Endothelial cell of umbilical vein (primary cell): ENCODE measurements around the gene RNH1. TPM values are rescaled to one million over a fixed set of nuclear protein-coding genes. Genes with fewer than 3 reads are reported as not detected.

ENCODE experiments used
- BruUV-seq: library from RNA; stranded (reverse); fragments of 400-500 nt; replicated peaks from 2 replicates; lab custom pipeline; 2021; lab: Mats Ljungman, UMichigan
- CTCF ChIA-PET: fragments of 300-600, 350-600 bp; sonication (Branson Sonifier 250); formaldehyde crosslinking; loops from one replicate; lab custom pipeline; 2021; ENCODE audit warnings: antibody characterized with exemption, inconsistent platforms; lab: Charles Lee
- POLR2A ChIA-PET: fragments of 300-600, 350-600 bp; sonication (Branson Sonifier 250); formaldehyde crosslinking; loops from one replicate; lab custom pipeline; 2021; ENCODE audit warnings: antibody characterized with exemption, inconsistent platforms; lab: Charles Lee
- DNase-seq: peaks from one replicate; pipeline ENCODE4 v3.0.0-alpha.2; 2011; ENCODE audit warnings: low read depth, low spot score
- FAIRE-seq: peaks from 2 replicates; lab custom pipeline; 2011; peaks lifted over from hg19 to GRCh38; lab: Jason Lieb, UNC
- H2AFZ ChIP-seq: 2 replicates; pipeline ENCODE4 v1.6.0; 2012; ENCODE audit warnings: low read depth, low read length, control low read depth, inconsistent platforms
- H3K27ac ChIP-seq: 2 replicates; pipeline ENCODE4 v1.5.1; 2011; ENCODE audit warnings: low read depth, mild to moderate bottlenecking, control low read depth, low read length, moderate library complexity; ENCODE audit not compliant: insufficient read depth
- H3K27me3 ChIP-seq, 2 experiments: 2 replicates each; pipeline versions ENCODE4 v1.6.0 to v1.6.1; 2011; ENCODE audit warnings: low read length in 2 of 2, mixed read lengths in 1 of 2; ENCODE audit not compliant: control insufficient read depth in 2 of 2, insufficient read depth in 2 of 2
- H3K36me3 ChIP-seq, 2 experiments: 2 replicates in 1 of 2; 3 replicates in 1 of 2; pipeline ENCODE4 v1.5.1; 2011; ENCODE audit warnings: low read length in 2 of 2, mild to moderate bottlenecking in 1 of 2, moderate library complexity in 1 of 2; ENCODE audit not compliant: control insufficient read depth in 2 of 2, insufficient read depth in 2 of 2; ENCODE audit errors: extremely low read depth in 1 of 2
- H3K4me1 ChIP-seq: 3 replicates; pipeline ENCODE4 v1.5.1; 2011; ENCODE audit warnings: mild to moderate bottlenecking, low read length; ENCODE audit not compliant: control insufficient read depth, insufficient read depth; ENCODE audit errors: extremely low read depth
- H3K4me2 ChIP-seq: 2 replicates; pipeline ENCODE4 v1.6.1; 2011; ENCODE audit warnings: low read length, control low read depth, mixed read lengths; ENCODE audit not compliant: insufficient read depth
- H3K4me3 ChIP-seq, 3 experiments: fragments of 200-600 bp in 1 of 3; sonication (generic), shearing (Covaris generic) in 1 of 3; replicated peaks in 1 of 3; 2 replicates each; pipeline ENCODE4 v1.5.1; 2011 to 2016; ENCODE audit warnings: control low read depth in 3 of 3, low read length in 3 of 3, mild to moderate bottlenecking in 2 of 3, inconsistent platforms in 1 of 3, low read depth in 1 of 3, moderate library complexity in 1 of 3; ENCODE audit not compliant: insufficient read depth in 1 of 3
- H3K79me2 ChIP-seq: 2 replicates; pipeline ENCODE4 v1.6.0; 2012; ENCODE audit warnings: low read length, inconsistent platforms; ENCODE audit not compliant: control insufficient read depth, insufficient read depth
- H3K9ac ChIP-seq: replicated peaks from 2 replicates; pipeline ENCODE3; 2011; ENCODE audit warnings: low read length, control low read depth; ENCODE audit not compliant: insufficient read depth; ENCODE audit errors: extremely low read depth
- H3K9me1 ChIP-seq: replicated peaks from 3 replicates; pipeline ENCODE4 v1.6.0; 2011; ENCODE audit warnings: mild to moderate bottlenecking, low read length; ENCODE audit not compliant: control insufficient read depth, insufficient read depth; ENCODE audit errors: extremely low read depth
- H3K9me3 ChIP-seq: replicated peaks from 2 replicates; pipeline ENCODE4 v1.5.1; 2012; ENCODE audit warnings: low read length, inconsistent platforms; ENCODE audit not compliant: control insufficient read depth, insufficient read depth
- H4K20me1 ChIP-seq: replicated peaks from 2 replicates; pipeline ENCODE3; 2011; ENCODE audit warnings: mild to moderate bottlenecking, low read length; ENCODE audit not compliant: control insufficient read depth, insufficient read depth; ENCODE audit errors: extremely low read depth
- CTCF ChIP-seq, 2 donors: IDR thresholded peaks; 1 replicate in 1 of 2; 2 replicates in 1 of 2; pipeline ENCODE4 v1.5.1; 2011; ENCODE audit warnings: low read length in 2 of 2, mild to moderate bottlenecking in 2 of 2, moderate library complexity in 2 of 2, control low read depth in 1 of 2, inconsistent platforms in 1 of 2, low read depth in 1 of 2; ENCODE audit not compliant: insufficient read depth in 1 of 2; ENCODE audit errors: extremely low read depth in 1 of 2
- EZH2 ChIP-seq: IDR thresholded peaks from 2 replicates; pipeline ENCODE4 v1.6.1; 2012; ENCODE audit warnings: borderline replicate concordance, low read depth, mild to moderate bottlenecking, moderate library complexity, low read length, inconsistent platforms; ENCODE audit not compliant: severe bottlenecking
- FOS ChIP-seq: IDR thresholded peaks from 2 replicates; pipeline ENCODE4 v1.6.1; 2011; ENCODE audit warnings: mild to moderate bottlenecking, low read length, moderate library complexity, borderline replicate concordance; ENCODE audit not compliant: insufficient read depth
- GATA2 ChIP-seq: IDR thresholded peaks from 2 replicates; pipeline ENCODE4 v1.7.0; 2011; ENCODE audit warnings: low read depth, mild to moderate bottlenecking, moderate library complexity, mixed read lengths, low read length; ENCODE audit not compliant: insufficient read length, insufficient read depth
- JUN ChIP-seq: IDR thresholded peaks from 2 replicates; pipeline ENCODE4 v1.6.1; 2011; ENCODE audit warnings: borderline replicate concordance, low read depth; ENCODE audit not compliant: insufficient read length, insufficient read depth
- MAX ChIP-seq: IDR thresholded peaks from 2 replicates; pipeline ENCODE4 v1.6.1; 2011; ENCODE audit not compliant: insufficient read depth, insufficient read length
- MYC ChIP-seq: IDR thresholded peaks from one replicate; pipeline ENCODE4 v1.6.1; 2011; ENCODE audit warnings: mild to moderate bottlenecking, low read depth, low read length
- POLR2A ChIP-seq: IDR thresholded peaks from 2 replicates; pipeline ENCODE4 v1.6.1; 2012; ENCODE audit warnings: low read depth, mild to moderate bottlenecking, control low read depth, low read length
- POLR2AphosphoS5 ChIP-seq: IDR thresholded peaks from 2 replicates; pipeline ENCODE4 v1.6.1; 2012; ENCODE audit warnings: low read depth, mild to moderate bottlenecking, control low read depth, low read length, moderate library complexity; ENCODE audit not compliant: insufficient read depth
- dilution Hi-C: fragments of 300-500 bp; cut with MboI; formaldehyde crosslinking; loops from one replicate; pipeline ENCODE4 v1.15.0; 2019; ENCODE audit warnings: low sequenced_read_pairs; ENCODE audit not compliant: extremely low pct_ligation_motif_present
- intact Hi-C: fragments of 100-400 bp; cut with micrococcal nuclease; formaldehyde crosslinking; loops from one replicate; pipeline ENCODE4 v1.10.0; 2022
- polyA plus RNA-seq, 4 experiments: library from polyadenylated mRNA; depleted of rRNA in 3 of 4; stranded (reverse) in 3 of 4; unstranded in 1 of 4; fragments of >200 nt; gene quantifications; 2 replicates each; pipeline versions ENCODE4 v1.2.1 to v1.2.3, GENCODE V29; 2011 to 2012; ENCODE audit warnings: missing spikeins in 1 of 4
- total RNA-seq: library from RNA; stranded (reverse); gene quantifications from 2 replicates; pipeline ENCODE4 v1.2.3, GENCODE V29; 2021

The RNH1 gene
- total and polyA plus RNA-seq, 2 donors (not counting 3 experiments of a cell fraction or from before 2014, with no cell fraction given): 144 to 198 TPM

GRCh38 chr11:541433-541885, 34.4 kb upstream of the RNH1 start:
- no peak for DNase-seq
- intact Hi-C loops: no loop called here
- dilution Hi-C loops: no loop called here
- no peak for FAIRE-seq
- H4K20me1 ChIP-seq: no peaks in the 10 kb centered on the region
- TF ChIP-seq JUN: no peak
- TF ChIP-seq EZH2: no peak
- no peak for TF ChIP-seq POLR2AphosphoS5
- TF ChIP-seq POLR2A: no peak
- no peak for TF ChIP-seq FOS
- no peak for TF ChIP-seq MYC
- no peak for TF ChIP-seq GATA2
- no peak for TF ChIP-seq MAX
- no peak for TF ChIP-seq CTCF (IDR thresholded peaks at IDR 0.05; ENCODE audit: extremely low read depth in 1 of 2, insufficient read depth in 1 of 2, low read depth in 1 of 2, low read length in 2 of 2)
- no peaks in the 10 kb centered on the region for H3K27me3 ChIP-seq
- POLR2A ChIA-PET: no interaction called here
- H3K9me3 ChIP-seq: no peaks in the 10 kb centered on the region
- no peak overlapping the region for H3K9ac ChIP-seq
- no peak overlapping the region for H2AFZ ChIP-seq
- H3K9me1 ChIP-seq: no peaks in the 10 kb centered on the region
- CTCF ChIA-PET: no interaction called here
- BruUV-seq: no TSS peak
- no peak overlapping the region for H3K27ac ChIP-seq
- H3K79me2 ChIP-seq: no peaks in the 10 kb centered on the region
- peaks cover 3% of the 10 kb centered on the region for H3K4me1 ChIP-seq
- H3K4me3 ChIP-seq: no peak overlapping the region
- H3K4me2 ChIP-seq: no peak overlapping the region
- no peaks in the 10 kb centered on the region for H3K36me3 ChIP-seq
